Neural progenitor cell (in vitro differentiated cells): ENCODE data around the gene FHIP2A. TPM values are rescaled to one million over a fixed set of nuclear protein-coding genes. Genes with fewer than 3 reads are reported as not detected.
"Not testable (repeated sequence)": the region's sequence is repeated elsewhere in the genome, so short reads cannot be mapped to it uniquely, and the experiment has no call there.

Source experiments
- DNase-seq: peaks from one replicate; pipeline ENCODE4 v3.0.0-alpha.2; 2016; ENCODE audit warnings: low spot score
- H2AFZ ChIP-seq: fragments of 200-600 bp; sonication (generic); replicated peaks from 2 replicates; pipeline ENCODE4 v1.6.1; 2016; ENCODE audit warnings: antibody characterized with exemption
- H3F3A ChIP-seq: fragments of 200-600 bp; sonication (generic); 2 replicates; pipeline ENCODE4 v1.6.1; 2016; ENCODE audit warnings: antibody characterized with exemption, low read depth
- H3K27ac ChIP-seq: fragments of 200-600 bp; sonication (generic); 2 replicates; pipeline ENCODE4 v1.5.1; 2016; ENCODE audit warnings: mild to moderate bottlenecking
- H3K27me3 ChIP-seq: fragments of 200-600 bp; sonication (generic); 2 replicates; pipeline ENCODE4 v1.6.1; 2016; ENCODE audit warnings: mild to moderate bottlenecking, moderate library complexity
- H3K36me3 ChIP-seq: fragments of 200-600 bp; sonication (generic); 2 replicates; pipeline ENCODE4 v1.5.1; 2016
- H3K4me1 ChIP-seq: fragments of 200-600 bp; sonication (generic); 2 replicates; pipeline ENCODE4 v1.6.1; 2016; ENCODE audit warnings: mixed run types
- H3K4me2 ChIP-seq: fragments of 200-600 bp; sonication (generic); 2 replicates; pipeline ENCODE4 v1.6.1; 2016
- H3K4me3 ChIP-seq: fragments of 200-600 bp; sonication (generic); 2 replicates; pipeline ENCODE4 v1.5.1; 2016
- H3K79me2 ChIP-seq: fragments of 200-600 bp; sonication (generic); 2 replicates; pipeline ENCODE4 v1.6.1; 2016; ENCODE audit warnings: low read depth
- H3K9ac ChIP-seq: fragments of 200-600 bp; sonication (generic); 2 replicates; pipeline ENCODE4 v1.6.1; 2016
- H3K9me3 ChIP-seq: fragments of 200-600 bp; sonication (generic); 2 replicates; pipeline ENCODE4 v1.5.1; 2016; ENCODE audit warnings: low read depth
- H4K20me1 ChIP-seq: fragments of 200-600 bp; sonication (generic); 2 replicates; pipeline ENCODE4 v1.6.1; 2016; ENCODE audit warnings: low read depth
- H3K27ac Mint-ChIP-seq: 3 replicates; pipeline ENCODE4 v1.8.0; 2021; ENCODE audit warnings: mixed read lengths
- H3K27me3 Mint-ChIP-seq: 2 replicates; pipeline ENCODE4 v1.8.0; 2022; ENCODE audit warnings: low read depth, mild to moderate bottlenecking, inconsistent platforms, moderate library complexity, mixed read lengths; ENCODE audit not compliant: insufficient read depth
- H3K36me3 Mint-ChIP-seq: 3 replicates; pipeline ENCODE4 v1.8.0; 2021; ENCODE audit warnings: mixed read lengths
- H3K4me1 Mint-ChIP-seq: 3 replicates; pipeline ENCODE4 v1.8.0; 2021; ENCODE audit warnings: mixed read lengths
- H3K4me3 Mint-ChIP-seq: 3 replicates; pipeline ENCODE4 v1.8.0; 2021; ENCODE audit warnings: mild to moderate bottlenecking, moderate library complexity, mixed read lengths
- H3K9me3 Mint-ChIP-seq: 3 replicates; pipeline ENCODE4 v1.8.0; 2020; ENCODE audit warnings: mixed read lengths
- EZH2 ChIP-seq: fragments of 200-600 bp; sonication (generic); IDR thresholded peaks from 2 replicates; pipeline ENCODE4 v1.6.1; 2017; ENCODE audit warnings: antibody characterized with exemption, mild to moderate bottlenecking, moderate library complexity
- EZH2phosphoT487 ChIP-seq: fragments of 200-600 bp; sonication (generic); IDR thresholded peaks from 2 replicates; pipeline ENCODE4 v1.6.1; 2017; ENCODE audit warnings: antibody characterized with exemption
- total RNA-seq: library from RNA; depleted of rRNA; stranded (reverse); fragments of >200 nt; gene quantifications from 2 replicates; pipeline ENCODE4 v1.2.3, GENCODE V29; 2015; ENCODE audit warnings: low replicate concordance
- TF ChIP-seq, protein P1 (sequence below): fragments of 200-600 bp; sonication (generic); IDR thresholded peaks from 2 replicates; pipeline ENCODE4 v1.5.1; 2017; ENCODE audit warnings: antibody characterized with exemption, mild to moderate bottlenecking

Gene FHIP2A
- total RNA-seq, 1 donor from 2014 or later: 28.2 TPM

DNA sequence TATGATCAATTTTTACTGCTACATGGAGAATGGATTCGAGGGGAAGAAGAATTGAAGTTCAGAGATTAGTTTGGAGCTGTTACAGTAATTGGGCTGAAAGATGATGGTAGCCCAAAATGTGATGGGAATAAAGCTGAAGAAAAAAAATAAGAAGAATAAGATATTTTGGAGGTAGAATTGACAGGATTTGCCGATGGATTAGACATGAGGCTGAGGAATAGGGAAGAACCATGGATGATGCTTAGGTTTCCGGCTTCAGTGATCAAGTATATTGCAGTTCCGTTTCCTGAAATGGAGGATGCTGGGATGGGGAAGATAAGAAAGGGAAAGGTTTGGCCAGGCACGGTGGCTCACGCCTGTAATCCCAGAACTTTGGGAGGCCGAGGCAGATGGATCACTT is 38.9 kb upstream of the FHIP2A start:
- Histone ChIP-seq H3K4me3 (no peak overlapping the region), H3K9me3 (no peaks in the 10 kb centered on the region), H3K36me3 (no peaks in the 10 kb centered on the region), H2AFZ (no peak overlapping the region), H3K9ac (no peak overlapping the region), H3F3A (peaks cover 4% of the 10 kb centered on the region), H4K20me1 (peaks cover 4% of the 10 kb centered on the region), H3K4me2 (no peak overlapping the region), H3K27me3 (no peaks in the 10 kb centered on the region), H3K4me1 (peaks cover 12% of the 10 kb centered on the region), H3K79me2 (no peaks in the 10 kb centered on the region), H3K27ac (no peak overlapping the region)
- Mint-ChIP-seq H3K36me3 (no peaks in the 10 kb centered on the region), H3K27me3 (peaks cover 2% of the 10 kb centered on the region), H3K4me3 (no peak overlapping the region), H3K27ac (no peak overlapping the region), H3K9me3 (no peaks in the 10 kb centered on the region), H3K4me1 (peaks cover 20% of the 10 kb centered on the region)
- DNase-seq: no peak
- TF ChIP-seq EZH2phosphoT487 (no peak), EZH2 (no peak)
- TF ChIP-seq, protein P1, sequence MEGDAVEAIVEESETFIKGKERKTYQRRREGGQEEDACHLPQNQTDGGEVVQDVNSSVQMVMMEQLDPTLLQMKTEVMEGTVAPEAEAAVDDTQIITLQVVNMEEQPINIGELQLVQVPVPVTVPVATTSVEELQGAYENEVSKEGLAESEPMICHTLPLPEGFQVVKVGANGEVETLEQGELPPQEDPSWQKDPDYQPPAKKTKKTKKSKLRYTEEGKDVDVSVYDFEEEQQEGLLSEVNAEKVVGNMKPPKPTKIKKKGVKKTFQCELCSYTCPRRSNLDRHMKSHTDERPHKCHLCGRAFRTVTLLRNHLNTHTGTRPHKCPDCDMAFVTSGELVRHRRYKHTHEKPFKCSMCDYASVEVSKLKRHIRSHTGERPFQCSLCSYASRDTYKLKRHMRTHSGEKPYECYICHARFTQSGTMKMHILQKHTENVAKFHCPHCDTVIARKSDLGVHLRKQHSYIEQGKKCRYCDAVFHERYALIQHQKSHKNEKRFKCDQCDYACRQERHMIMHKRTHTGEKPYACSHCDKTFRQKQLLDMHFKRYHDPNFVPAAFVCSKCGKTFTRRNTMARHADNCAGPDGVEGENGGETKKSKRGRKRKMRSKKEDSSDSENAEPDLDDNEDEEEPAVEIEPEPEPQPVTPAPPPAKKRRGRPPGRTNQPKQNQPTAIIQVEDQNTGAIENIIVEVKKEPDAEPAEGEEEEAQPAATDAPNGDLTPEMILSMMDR: no peak

DNA sequence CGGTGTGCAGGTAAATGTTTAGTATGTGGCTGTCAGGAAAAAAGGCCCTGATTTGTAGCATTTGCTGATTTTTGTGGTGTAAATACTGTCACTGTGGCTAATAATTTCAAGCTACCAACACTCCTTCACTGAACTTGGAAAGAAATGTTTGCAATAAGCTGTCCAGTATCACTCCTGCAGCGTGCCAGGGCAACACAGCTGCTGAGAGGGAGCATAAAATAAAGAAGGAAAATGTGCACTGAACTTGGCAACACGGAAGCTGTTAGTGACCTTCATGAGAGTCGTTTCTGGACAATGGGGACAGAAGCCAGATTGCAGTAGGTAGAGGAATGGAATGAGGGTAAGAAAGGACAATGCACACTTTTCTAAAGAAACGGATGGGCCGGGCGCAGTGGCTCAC is 37.9 kb upstream of the FHIP2A start:
- Mint-ChIP-seq H3K9me3 (no peaks in the 10 kb centered on the region), H3K4me3 (no peak overlapping the region), H3K27ac (no peak overlapping the region), H3K27me3 (peaks cover 2% of the 10 kb centered on the region), H3K36me3 (no peaks in the 10 kb centered on the region), H3K4me1 (peaks cover 16% of the 10 kb centered on the region)
- H3K9me3 ChIP-seq: no peaks in the 10 kb centered on the region
- no peak overlapping the region for H3K4me3 ChIP-seq
- H3K36me3 ChIP-seq: no peaks in the 10 kb centered on the region
- H3K9ac ChIP-seq: no peak overlapping the region
- TF ChIP-seq, protein P1: no peak
- TF ChIP-seq EZH2phosphoT487: no peak
- TF ChIP-seq EZH2: no peak
- H3K79me2 ChIP-seq: no peaks in the 10 kb centered on the region
- peaks cover 4% of the 10 kb centered on the region for H3F3A ChIP-seq
- H4K20me1 ChIP-seq: peaks cover 4% of the 10 kb centered on the region
- no peak overlapping the region for H3K27ac ChIP-seq
- no peak overlapping the region for H2AFZ ChIP-seq
- H3K4me1 ChIP-seq: peaks cover 12% of the 10 kb centered on the region
- H3K4me2 ChIP-seq: no peak overlapping the region
- no peak for DNase-seq
- H3K27me3 ChIP-seq: no peaks in the 10 kb centered on the region

DNA sequence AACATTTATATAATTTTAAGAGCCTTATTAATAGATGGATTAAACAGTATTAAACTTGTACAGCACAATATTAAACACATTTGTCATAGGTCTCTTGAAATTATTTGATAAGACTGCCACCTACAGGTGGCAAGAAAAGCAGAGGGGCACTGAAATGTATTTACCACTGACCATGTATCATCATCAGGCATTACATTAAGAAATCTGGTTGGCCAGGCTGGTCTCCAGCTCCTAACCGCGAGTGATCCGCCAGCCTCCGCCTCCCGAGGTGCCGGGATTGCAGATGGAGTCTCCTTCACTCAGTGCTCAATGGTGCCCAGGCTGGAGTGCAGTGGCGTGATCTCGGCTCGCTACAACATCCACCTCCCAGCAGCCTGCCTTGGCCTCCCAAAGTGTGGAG is 35.1 kb upstream of the FHIP2A start:
- H3K27me3 ChIP-seq, H3K36me3 ChIP-seq, DNase-seq, H2AFZ ChIP-seq, H4K20me1 ChIP-seq, H3K9ac ChIP-seq, H3F3A ChIP-seq, H3K27ac ChIP-seq, H3K4me1 Mint-ChIP-seq, H3K4me1 ChIP-seq, H3K36me3 Mint-ChIP-seq, H3K27me3 Mint-ChIP-seq, H3K79me2 ChIP-seq, H3K9me3 ChIP-seq, H3K27ac Mint-ChIP-seq, H3K9me3 Mint-ChIP-seq, H3K4me3 ChIP-seq, H3K4me2 ChIP-seq, H3K4me3 Mint-ChIP-seq: not testable (repeated sequence)
- TF ChIP-seq, protein P1: peak; percentile 52

GRCh38 chr10:114787131-114787530 is 34.4 kb upstream of the FHIP2A start:
- not testable (repeated sequence) for H3K4me3 ChIP-seq, H3K27me3 ChIP-seq, H3K79me2 ChIP-seq, H3K4me1 ChIP-seq, H3K27ac ChIP-seq, H3K9me3 ChIP-seq, H3K9ac ChIP-seq, H3K4me1 Mint-ChIP-seq, DNase-seq, H2AFZ ChIP-seq, H3K4me3 Mint-ChIP-seq, H3K27me3 Mint-ChIP-seq, H3K36me3 Mint-ChIP-seq, H3F3A ChIP-seq, H3K27ac Mint-ChIP-seq, H3K4me2 ChIP-seq, H3K9me3 Mint-ChIP-seq, H3K36me3 ChIP-seq, H4K20me1 ChIP-seq
